ENCODE measurements around the gene USH1C. TPM values are rescaled to one million over a fixed set of nuclear protein-coding genes. Genes with fewer than 3 reads are reported as not detected.

The USH1C gene
- total RNA-seq, 1 donor from 2014 or later: 0.62 TPM

- peak; percentile 49 for DNase-seq
These were observed 25.8 kb upstream of the USH1C start for GRCh38 chr11:17570034-17570433.

- DNase-seq: no peak
These were observed 24.7 kb upstream of the USH1C start for GRCh38 chr11:17568944-17569343.

- DNase-seq: no peak
These were observed 20.4 kb upstream of the USH1C start for GRCh38 chr11:17564687-17565042.

GRCh38 chr11:17563961-17564686, 19.9 kb upstream of the USH1C start:
- no peak for DNase-seq

- DNase-seq: no peak
These were observed 19.0 kb upstream of the USH1C start for GRCh38 chr11:17563231-17563646.

DNA sequence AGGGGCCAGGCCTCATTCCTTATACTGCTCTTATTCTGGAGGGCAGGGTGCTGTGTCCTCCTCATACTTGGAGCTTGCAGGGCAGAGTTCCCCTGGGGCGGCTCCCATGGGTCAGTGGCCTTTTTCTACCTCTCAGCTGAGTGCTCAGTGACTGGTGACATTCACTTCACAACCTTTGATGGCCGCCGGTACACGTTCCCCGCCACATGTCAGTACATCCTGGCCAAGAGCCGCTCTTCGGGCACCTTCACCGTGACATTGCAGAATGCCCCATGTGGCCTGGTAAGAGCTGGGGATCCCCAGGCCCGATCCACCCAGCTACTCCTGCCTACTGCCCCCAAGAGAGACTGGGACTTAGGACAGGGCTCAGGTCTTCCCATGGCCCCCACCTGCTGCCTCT, 17.3 kb upstream of the USH1C start:
- DNase-seq: no peak

- DNase-seq: no peak
These were observed 16.8 kb upstream of the USH1C start for GRCh38 chr11:17561111-17561415.

- DNase-seq: no peak
These were observed 16.3 kb upstream of the USH1C start for GRCh38 chr11:17560281-17561110.

DNA sequence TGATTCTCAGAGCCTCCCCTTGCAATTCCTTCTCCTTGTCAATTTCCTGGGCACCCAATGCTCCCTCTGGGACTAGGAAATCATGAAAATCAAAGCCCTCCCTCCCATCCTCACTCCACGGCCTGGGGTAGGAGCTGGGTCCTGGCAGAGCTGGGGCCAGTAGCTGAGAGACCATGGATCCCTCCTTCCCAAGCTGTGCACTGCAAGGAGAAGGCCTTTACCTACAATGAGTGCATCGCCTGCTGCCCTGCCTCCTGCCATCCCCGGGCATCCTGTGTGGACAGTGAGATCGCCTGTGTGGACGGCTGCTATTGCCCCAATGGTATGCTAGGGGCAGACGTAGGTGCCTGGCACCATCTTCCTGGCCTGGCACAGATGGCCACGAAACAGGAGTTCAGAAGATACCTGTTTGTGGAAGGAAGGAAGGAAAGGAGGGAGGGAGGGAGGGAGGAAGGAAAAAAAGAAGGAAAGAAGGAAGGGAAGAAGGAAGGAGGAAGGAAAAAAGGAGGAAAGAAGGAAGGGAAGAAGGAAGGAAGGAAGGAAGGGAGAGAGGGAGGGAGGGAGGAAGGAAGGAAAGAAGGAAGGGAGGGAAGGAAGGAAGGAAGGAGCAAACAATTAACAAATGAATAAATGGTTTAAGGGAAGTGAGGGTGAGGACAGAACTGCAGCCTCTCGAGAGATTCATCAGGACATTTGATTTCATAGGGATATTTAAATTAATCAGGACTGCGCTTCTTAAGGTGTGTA, 15.3 kb upstream of the USH1C start:
- DNase-seq: no peak

DNA sequence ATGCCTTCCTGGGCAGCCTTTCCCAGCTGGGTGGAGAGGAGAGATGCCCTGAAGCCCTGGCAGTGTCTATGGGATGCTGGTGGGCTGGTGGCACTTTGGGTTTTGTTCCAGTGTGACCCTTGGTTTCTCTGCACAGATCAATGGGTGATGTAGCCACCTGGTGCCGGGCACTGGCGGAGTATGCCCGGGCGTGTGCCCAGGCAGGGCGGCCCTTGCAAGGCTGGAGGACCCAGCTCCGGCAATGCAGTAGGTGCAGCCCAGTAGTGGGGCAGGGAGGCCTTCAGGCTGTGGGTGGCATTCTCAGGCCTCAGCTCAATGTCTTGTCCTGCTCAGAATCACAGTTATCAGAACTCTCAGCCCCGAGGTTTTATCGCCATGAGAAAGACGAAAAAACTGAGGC, 14.7 kb upstream of the USH1C start:
- no peak for DNase-seq

GRCh38 chr11:17558025-17558780, 14.0 kb upstream of the USH1C start:
- DNase-seq: no peak

DNA sequence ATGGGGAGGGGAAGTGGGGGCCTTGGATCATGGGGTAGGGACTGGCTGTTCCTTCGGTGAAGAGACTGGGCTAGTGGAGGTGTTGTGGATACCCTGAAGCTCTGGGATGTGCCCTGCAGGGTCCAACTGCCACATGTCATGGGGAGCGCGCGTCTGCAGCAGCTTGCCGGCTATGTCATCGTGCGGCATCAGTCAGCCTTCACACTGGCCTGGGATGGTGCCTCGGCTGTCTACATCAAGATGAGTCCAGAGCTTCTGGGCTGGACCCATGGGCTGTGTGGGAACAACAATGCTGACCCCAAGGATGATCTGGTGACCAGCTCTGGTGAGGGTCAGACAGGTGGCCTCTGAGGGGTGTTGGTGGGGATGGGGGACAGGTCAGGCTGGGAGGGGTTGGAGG, 12.8 kb upstream of the USH1C start:
- no peak for DNase-seq

DNA sequence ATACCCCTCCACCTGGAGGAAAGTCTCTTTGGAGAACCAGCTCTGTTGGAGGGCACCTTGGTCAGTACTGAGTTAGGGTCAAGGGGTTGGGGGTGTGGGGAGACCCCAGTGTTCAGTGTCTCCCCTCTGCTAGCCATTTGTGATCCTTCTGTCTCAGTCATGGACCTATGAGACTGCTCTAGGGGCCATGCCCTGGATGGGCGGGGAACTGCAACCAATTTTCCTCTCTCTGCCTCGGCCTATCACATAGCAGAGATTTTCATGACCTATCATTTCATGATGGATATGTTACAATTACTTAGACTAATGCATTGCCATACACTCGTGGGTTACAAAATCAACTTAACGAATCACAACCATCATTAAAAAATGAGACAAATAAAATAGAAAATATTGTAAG, 10.3 kb upstream of the USH1C start:
- DNase-seq: no peak

DNA sequence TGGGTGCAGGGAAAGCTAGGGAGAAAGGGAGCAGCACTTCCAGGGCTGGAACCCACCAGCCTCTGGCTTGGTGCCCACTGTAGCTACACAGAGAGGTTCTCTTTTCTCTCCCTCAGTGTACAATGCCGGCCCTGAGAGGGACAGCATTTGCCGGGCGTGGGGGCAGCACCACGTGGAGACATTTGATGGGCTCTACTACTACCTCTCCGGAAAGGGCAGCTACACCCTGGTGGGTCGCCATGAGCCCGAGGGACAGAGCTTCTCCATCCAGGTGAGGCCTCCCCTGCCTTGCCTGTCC, 9.0 kb upstream of the USH1C start:
- no peak for DNase-seq

- no peak for DNase-seq
These were observed 8.4 kb upstream of the USH1C start for GRCh38 chr11:17552392-17553248.

- no peak for DNase-seq
These were observed 7.8 kb upstream of the USH1C start for GRCh38 chr11:17552041-17552355.

DNA sequence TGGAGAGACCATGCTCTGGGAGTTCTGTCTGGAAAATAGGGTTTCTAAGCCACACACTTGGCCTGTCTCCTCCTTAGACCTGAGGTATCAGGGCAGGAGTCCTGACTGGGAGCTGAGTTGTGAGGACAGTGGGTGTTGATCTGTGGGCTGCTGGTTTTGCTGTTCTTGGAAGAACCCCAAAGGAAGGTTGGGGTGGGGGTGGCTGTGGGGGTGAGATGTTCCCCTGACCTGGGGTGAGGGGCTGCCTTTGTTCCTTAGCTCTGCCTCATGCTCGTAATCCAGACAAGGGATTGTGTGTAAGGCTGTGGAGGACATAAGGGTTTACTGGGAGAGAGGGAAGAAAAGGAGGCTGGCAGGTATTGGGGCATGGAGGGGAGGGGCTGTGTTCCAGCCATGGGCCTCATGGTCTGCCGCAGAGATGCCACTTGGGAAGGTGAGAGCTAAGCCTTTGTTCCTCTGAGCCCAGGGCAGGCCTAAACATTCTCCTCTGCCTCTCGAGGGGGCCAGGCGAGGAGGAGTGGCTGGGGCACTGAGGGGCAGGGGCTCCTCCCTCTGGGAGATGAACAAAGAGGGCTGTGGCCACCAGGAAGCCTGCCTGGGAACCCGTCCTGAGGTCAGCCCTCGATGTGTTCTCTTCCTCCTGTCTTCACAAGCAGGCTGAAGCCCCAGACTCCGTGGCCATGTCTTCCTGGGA, 7.3 kb upstream of the USH1C start:
- no peak for DNase-seq

GRCh38 chr11:17550450-17551346, 6.5 kb upstream of the USH1C start:
- DNase-seq: no peak

DNA sequence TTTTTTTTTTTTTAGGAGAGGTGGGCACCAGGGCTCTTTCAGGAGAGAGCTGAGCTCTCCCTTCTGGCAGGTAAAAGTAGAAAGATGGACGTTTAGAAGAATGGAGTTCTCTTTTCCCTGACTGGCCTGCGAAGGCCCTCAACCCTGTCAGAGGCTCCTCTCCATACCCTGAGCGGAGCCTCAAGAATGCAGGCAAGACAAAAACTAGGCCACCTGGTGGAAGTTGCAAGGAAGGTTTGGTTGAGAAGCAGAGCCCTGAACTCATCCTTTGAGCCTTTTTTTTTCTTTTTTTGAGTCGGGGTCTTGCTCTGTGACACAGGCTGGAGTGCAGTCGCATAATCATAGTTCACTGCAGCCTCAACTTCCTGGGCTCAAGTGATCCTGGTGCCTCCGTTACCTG, 4.2 kb upstream of the USH1C start:
- no peak for DNase-seq

GRCh38 chr11:17547932-17548331, 3.7 kb upstream of the USH1C start:
- no peak for DNase-seq
